Brain pericyte (primary cell): ENCODE data around the gene CD160.
A peak's percentile ranks its signal among the peaks of the same experiment; 100 is the strongest.
"Not testable (repeated sequence)": the region's sequence is repeated elsewhere in the genome, so short reads cannot be mapped to it uniquely, and the experiment has no call there.

Experiments used
- DNase-seq: peaks from one replicate; pipeline ENCODE4 v3.0.0-alpha.2; 2012; ENCODE audit warnings: low read depth, low spot score

Gene CD160, protein sequence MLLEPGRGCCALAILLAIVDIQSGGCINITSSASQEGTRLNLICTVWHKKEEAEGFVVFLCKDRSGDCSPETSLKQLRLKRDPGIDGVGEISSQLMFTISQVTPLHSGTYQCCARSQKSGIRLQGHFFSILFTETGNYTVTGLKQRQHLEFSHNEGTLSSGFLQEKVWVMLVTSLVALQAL

DNA sequence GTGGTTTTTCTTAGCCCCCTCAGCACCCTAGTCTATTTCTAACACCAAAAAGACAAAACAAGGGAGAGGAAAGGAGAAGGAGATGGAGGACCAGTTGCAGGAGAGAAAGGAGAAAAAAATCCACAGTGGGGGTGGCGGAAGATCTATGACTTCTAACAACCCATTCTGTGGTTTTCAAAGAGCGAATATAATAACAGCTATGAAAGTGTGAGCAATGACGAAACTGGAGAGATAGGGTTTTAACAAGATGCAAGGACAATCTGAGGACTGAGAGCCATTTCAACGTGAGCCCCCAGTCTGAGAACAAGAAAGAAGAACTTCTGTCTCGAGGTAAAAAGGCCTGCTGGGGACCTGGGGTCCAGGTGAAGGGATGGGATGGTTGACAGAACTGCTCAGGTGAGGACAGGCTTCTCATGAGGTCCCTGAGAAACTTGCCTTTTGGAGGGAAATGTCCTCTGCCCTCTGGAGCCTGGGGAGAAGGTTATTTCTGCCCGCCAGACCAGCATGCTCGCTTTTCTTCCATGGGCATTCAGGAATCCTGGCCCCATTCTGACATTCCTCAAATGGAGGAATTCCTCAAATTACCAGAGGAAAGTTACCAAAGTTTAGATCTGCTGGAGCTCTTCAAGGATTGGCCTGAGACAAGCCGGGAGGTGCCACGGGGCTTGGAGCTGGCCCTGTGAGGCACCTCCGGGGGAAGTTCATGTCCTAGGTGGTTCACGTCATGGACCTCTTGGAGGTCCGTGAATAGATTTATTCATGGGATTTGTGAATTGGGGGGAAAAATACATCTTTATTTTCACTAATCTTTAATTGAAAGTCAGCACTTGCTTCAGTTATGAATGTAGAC, at the start of gene CD160:
CD160 (plus strand) TSS at position 270 of the 850 bp plus-strand sequence. CDS start 8,829 bp downstream, outside the sequence.
- no peak for DNase-seq

DNA sequence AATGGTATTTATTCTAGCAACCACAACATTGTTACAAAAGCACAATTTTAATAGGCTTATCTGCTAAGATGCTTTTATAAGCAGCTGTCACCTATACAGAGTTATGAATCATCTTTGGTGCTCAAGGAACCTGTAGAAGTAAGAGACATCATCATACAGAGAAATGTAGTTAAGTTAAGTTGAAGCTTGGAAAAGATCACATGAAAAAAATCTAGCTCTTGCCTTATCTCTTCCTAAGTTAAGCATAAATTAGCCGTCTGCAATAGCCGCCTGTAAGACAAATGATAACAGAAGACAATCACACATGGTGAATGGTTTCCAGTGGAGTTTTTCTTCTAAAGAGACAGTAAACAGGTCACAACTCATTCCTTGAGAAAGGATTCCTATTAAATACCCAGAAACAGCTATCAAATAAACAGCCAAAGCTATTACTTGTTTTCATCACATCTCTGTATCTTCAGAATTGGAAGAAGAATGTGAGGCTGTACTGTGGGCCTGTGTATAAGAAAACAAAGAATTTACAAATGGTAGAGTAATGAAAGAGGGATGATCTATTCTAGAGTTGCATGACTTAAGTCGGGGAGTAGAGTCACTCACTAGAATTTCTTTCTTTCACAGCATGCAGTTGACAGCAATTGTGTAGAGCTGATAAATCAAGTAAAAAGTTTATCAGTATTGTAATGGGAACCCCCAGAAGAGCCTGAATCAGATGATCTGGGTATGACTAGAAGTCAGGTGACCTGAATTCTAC, 48.1 kb upstream of the CD160 start:
- DNase-seq, result not testable (repeated sequence)

DNA sequence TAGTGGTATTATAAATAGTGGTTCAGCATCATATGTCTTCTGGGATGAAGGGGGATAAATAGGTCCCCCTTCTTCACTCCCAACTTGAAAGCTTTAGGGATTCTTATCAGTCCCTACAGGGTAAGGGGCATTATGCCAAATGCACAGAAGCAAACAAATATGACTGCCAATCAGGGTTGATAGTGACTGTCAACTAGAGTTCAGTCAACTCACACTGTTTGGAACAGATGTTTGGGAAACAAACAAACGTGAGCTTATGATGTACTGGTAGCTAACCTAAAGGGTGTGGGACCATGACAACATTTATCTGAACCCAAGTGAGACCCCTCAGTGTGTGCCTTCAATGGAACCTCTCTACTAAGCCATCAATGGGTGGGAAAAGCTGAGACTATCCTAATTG, 46.1 kb upstream of the CD160 start:
- not testable (repeated sequence) for DNase-seq

DNA sequence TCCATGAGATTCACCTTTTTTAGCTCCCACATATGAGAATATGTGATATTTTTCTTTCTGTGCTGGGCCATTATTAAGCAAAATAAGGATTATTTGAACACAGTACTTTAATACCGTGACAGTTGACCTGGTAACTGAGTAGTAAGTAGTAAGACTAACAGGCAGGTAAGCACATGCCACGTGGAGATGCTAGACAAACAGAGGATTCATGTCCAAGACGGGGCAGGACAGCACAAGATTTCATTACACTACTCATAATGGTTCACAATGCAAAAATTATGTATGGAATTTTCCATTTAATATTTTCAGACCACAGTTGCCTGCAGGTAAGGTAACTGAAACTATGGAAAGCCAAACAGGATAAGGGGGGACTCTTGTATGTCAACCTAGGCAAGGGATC, 34.4 kb upstream of the CD160 start:
- not testable (repeated sequence) for DNase-seq

DNA sequence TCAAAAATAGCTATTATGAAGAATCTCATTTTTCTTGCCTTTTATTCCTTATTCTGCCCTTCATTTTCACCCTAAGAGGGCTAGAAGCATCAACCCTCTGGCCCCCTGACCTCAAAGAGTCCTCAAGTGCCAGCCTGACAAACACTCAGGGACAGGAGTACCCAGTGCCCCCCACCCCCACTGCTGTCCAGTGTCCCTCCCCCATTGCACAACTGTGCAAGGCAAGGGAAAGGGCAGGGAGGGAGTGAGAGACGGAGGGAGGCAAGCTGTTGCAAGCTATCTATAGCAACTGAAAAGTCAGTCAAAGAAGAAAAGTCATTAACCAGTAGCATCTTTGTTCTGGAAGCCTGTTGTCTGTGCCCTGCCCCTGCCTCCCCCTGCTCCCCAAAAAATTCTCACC, 33.2 kb upstream of the CD160 start:
- DNase-seq, result not testable (repeated sequence)

DNA sequence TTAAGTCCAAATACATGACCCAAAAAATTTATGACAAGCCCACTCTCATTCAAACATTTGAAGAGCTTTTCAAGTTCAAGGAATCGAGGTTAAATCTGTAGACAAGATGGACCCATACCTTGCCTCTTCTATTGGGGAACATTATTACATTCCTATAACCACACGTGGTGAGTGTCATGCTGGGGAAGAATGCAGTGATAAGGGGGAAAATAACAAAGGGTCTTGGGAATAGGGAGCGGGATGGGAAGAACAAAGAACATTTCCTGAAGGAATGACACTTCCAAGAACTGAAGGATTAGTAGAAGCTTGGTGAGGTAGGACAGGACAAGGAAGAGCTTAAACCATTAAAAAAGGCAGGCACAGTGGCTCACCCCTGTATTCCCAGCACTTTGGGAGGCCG, 31.0 kb upstream of the CD160 start:
- DNase-seq, result no peak

DNA sequence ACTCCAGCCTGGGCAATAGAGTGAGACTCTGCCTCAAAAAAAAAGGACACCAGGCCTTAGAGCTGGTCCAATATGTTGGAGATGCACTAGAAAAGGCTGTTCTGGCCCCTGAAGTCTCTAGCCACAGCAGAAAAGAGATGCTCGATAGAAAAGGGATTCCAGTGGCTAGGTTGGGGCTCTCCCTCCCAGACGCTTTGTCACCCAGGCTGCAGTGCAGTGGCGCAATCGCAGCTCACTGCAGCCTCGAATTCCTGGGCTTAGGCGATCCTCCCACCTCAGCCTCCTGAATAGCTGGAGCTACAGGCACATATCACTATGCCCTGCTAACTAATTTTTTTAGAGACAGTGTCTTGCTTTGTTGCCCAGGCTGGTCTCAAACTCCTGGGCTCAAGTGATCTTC, 30.4 kb upstream of the CD160 start:
- no peak for DNase-seq

DNA sequence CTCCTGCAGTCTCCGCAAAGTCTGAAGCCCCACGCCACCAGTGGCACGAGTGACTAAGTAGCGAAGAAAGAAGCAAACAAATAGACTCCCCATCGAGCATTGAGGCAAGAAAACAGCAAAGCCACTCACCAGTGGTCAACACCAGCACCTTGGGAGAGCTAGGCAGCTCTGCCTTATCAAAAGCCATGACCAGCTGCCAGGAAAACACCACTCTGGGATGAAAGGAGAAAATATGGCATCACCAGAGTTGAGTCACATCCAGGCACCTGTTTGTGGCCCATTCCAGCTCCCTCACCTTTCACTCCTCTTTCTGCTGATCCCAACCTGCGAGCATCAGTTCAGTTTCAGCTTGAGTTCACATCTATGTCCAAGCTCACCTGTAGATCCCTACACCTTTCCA, 29.4 kb upstream of the CD160 start:
- no peak for DNase-seq

DNA sequence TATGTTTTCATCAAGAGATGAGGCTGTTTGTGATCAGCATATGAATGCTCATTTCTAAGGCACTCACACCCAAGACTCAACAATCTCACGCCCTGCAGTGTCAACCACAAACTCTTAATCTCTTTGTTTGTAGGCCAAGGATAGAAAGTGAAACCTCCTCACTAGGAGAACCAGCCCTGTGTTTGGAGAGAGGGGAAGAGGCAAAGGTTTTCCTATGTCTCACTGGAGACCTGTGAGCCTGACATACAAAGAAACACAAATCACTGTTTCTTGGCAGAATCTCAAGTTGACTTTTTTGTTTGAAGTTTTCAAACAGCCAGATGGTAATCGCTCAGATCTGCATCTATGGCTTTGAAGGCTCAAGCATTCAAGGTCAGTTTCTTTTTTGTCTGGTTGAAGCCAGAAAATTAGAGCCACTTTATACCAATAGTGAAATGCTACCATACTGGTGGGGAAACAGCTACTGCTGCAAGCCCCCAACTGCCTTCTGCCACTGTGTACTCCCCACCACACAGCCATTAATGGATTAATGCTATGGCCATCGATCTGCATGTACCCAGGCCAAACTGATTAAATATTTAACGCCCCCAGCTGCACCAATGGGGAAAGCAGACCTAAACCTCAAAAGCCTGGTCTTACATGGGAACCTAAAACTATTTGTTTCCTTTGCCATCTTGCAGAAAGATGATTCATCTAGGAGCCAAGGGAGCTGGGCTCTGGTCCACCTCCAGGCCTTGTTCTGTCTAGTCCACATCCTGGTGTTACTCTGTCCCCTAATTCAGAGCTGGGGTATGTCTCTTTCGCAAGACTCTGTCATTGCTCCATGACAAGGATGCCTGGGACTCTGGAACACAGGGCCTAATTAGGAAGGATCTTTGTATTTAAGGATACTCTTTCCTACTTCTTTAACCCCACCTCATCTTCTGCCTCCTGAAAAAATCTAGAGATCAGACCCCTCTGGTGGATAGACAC, 28.4 kb upstream of the CD160 start:
- peak; percentile 30 for DNase-seq

DNA sequence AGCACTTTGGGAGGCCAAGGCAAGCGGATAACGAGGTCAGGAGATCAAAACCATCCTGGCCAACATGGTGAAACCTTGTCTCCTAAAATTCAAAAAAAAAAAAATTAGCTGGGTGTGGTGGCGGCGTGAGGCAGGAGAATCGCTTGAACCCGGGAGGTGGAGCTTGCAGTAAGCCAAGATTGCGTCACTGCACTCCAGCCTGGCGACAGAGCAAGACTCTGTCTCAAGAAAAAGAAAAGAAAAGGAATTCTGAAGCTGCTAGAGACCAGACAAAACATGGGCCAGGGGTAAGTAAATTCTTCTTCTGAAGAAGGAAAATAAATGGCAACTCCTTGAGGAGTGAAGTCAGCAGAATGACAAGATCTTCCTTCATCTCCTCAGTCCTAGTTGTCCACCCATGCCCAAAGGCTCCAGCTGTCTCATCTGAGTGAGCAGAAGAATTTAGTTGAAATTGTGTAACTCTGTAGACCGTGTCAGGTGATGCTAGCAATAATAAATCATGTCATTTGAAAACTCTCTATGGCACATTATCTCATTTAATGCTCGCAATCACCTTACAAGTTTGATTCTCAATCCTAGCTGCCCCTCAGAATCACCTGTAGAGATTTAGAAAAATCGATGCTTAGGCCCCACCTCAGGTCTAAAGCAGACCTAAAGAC, 26.4 kb upstream of the CD160 start:
- DNase-seq, result no peak

DNA sequence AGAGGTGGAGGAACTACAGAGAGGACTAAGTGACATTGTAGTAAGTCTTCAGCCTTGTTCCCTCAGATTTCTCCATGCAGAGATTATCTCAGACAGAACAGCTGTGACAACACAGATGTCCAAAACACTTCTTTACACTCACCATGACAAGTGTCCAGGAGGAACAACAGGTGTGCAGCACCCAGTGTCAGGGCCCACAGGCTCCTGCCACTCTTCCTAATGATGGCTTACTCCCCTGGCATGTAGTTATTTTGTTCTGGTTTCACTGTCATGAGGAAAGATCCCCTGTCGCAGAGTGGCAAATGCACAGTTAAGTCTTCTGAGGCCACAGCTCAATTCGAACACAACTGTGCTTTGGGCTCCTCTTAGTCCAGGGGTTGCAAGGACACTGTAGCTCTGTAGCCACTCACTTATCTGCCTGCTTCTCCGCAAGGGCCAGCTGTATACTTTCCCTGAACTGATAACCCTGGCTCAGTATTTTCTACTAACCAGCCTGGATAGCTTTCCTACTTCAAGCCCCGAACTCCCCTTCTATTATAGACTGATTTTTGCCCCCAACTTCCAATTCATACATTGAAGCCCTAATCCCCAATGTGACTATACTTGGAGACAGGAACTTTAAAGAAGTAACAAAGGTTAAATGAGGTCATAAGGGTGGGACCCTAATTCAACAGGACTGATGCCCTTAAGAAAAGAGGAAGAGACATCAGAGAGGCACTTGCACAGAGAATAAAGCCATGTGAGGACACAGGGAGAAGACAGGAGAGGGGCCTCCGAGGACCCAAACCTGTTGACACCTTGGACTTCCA, 23.3 kb upstream of the CD160 start:
- no peak for DNase-seq

DNA sequence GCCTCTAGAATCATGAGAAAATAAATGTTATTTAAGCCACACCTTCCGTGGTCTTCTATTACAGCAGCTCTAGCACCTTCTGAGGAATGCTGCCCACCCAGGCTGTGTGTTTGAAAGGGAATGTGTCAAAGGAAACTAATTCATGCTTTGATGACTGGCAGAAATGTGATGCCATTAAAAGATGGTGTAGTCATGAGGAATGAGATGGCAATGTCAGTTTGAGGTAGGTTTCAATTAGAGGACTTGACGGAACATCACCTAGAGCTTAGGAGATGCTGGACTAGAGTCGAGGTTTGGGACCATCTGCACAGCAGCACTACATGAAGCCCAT, 22.7 kb upstream of the CD160 start:
- no peak for DNase-seq

DNA sequence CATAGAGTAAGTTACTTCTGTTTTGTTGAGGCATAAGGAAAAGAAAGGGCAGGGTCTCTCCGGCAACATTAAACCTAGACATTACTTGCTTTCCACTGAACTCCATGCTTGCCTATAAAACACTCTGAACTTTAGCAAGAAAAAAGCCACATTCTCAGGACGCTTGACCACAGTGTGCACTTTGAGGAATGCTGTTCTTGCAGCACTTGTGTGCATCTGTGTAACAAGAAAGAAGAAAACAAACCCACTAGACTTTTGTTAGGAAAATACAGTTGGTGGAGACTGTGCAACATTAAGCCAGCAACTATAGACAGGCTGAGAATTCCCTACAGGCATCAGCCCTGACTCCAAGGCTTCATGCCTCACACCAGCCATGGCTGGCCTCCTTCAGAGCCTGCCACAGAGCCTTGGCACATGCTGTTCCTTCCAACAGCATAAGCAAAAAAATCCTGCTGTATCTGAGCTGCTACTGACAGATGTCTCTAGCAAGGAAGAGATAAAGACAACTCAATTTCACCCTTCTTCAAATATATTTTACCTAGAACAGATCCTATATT, 17.9 kb upstream of the CD160 start:
- no peak for DNase-seq

DNA sequence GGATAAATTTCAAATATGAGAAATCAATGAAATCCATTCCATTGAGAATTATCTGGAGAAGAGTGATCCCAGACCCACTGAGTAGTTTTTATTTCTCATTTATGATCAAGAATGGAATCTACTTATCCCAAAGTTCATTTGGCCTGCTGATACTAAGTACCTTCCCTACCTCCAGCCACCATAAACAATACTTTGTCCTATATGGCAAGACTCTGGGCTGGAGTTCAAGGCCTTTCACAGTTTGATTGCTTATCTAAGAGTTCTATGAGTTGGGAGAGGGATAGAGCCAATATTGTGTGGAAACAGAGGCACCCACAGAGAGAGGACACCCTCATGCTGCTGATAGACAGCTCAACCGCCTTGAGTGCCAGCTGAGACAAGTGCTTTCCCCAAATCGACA, 17.2 kb upstream of the CD160 start:
- DNase-seq, result no peak

DNA sequence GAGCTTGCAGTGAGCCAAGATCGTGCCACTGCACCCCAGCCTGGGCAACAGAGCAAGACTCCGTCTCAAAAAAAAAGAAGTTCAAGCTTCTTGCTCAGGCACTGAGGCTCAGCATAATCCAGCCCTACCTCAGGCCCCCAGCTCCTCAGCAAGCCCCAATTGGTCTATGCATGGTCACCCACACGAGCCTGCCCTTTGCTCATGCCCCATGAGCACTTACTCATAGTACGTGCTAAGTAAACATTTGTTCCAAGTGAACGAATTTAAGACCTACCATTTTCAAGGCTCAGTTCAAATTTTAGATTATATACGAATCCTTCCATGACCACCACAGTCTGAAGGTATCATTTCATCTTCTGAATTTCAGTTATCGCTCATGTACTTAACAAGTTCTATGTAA, 16.5 kb upstream of the CD160 start:
- DNase-seq, result no peak

DNA sequence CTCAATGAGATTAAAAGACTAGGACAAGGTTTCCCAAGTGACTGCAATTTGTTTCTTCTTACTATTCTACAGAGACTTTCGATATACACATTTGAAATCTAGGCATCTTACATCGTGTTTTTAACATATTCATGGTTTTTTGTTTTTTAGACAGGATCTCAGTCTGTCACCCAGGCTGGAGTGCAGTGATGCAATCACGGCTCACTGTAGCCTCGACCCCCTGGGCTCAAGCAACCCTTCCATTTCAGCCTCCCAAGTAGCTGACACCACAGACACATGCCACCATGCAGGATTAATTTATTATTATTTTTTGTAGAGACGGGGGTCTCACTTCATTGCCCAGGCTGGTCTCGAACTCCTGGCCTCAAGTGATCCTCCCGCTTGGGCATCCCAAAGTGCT, 13.7 kb upstream of the CD160 start:
- no peak for DNase-seq

DNA sequence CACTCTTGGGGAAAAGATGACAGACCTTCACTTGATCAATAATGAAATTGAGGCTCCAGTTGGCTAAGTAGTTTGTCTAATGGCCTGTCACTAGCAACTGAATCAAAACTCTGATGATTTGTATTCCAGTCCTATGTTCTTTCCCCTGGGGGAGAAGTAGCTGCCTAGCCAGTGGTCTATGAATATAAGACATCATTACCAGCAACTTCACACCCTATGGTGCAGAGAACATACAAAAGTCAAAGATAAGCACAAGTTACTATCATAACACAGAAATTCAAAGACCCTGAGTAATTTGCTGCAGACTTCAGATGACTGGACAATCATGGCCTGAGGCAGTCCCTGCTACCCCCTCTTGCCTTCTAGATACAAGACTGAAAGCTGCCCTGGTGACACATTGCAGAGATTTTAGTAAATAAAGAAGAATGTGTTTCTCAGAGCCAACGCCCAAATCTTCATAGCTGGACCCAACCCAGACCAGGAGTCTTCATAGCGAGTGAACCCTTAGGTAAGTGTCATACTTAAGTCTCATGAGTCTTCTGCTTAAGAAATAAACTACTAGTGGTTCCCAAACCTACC, 13.1 kb upstream of the CD160 start:
- DNase-seq, result no peak

DNA sequence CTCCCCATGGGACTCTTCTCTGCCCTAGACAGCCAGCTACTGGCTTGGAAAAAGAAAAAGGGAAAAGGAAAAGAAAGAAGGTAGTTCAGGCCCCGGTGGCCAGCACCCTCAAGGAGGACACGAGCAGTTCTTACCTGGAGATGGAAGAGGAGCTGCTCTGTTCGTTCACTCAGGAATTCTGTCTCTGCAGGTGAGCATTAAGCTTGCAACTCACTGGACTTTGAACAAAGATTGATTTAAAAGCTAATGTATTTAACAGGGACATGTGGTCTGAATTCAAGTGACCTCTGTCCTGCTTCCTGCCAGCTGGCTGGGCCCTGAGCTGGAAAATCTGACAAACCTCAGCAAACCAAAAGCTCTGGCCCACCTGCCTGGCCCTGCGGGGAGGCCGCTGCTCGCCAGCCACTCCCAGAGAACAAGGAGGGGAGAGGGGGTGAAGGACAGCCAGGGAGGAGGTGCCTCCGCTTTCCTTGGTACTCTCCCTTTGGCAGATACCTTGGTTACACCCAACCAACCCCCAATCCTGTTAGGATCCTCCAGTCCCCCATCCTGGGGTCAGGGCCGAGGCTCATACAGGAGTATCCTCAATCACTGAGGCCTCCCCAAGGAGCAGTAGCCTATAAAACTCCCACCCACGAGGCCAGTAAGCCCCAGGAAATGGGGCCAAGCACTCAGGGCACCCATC, 12.0 kb upstream of the CD160 start, which contains the start of gene PDZK1:
PDZK1 (minus strand) TSS at position 186 of the 685 bp plus-strand sequence. CDS start 19,347 bp downstream, outside the sequence.
- no peak for DNase-seq

DNA sequence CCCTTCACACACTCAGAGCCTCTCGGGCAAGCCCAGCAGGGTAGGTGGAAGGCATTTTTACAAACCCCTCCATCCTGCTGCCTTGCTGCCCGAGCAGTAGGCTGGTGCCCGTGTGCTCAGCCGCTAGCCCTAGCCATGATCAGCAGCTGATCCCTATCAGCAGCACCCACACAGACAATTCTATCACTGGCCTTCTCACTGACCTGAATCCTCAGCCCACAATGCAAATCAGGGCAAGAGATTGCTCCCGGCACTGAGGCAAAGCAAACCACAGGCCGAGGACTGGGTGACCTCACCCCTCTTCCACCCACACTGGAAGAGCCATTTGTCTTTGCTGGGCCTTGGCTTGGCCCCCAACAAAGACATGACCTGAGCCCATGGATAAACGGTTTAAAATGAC, 11.2 kb upstream of the CD160 start:
- DNase-seq, result no peak
